Caco-2 (cell line): ENCODE data around the gene ARHGAP4. TPM values are rescaled to one million over a fixed set of nuclear protein-coding genes. Genes with fewer than 3 reads are reported as not detected.

Source experiments
- BruUV-seq: library from RNA; stranded (reverse); fragments of 400-500 nt; replicated peaks from 2 replicates; lab custom pipeline; 2021; lab: Mats Ljungman, UMichigan
- CTCF ChIA-PET: fragments of 300-600 bp; sonication (Branson Sonifier 250); formaldehyde crosslinking; loops from one replicate; lab custom pipeline; 2022; ENCODE audit warnings: antibody characterized with exemption; lab: Charles Lee
- POLR2A ChIA-PET: fragments of 300-600 bp; sonication (Branson Sonifier 250); formaldehyde crosslinking; loops from one replicate; lab custom pipeline; 2022; ENCODE audit warnings: antibody characterized with exemption; lab: Charles Lee
- DNase-seq, 2 experiments: peaks; one replicate each; pipeline versions ENCODE4 v3.0.0 to v3.0.0-alpha.2; 2020 to 2022
- H3K27me3 ChIP-seq: replicated peaks from 2 replicates; pipeline ENCODE4 v1.6.0; 2011; ENCODE audit warnings: low read length; ENCODE audit not compliant: control insufficient read depth, insufficient read depth
- H3K36me3 ChIP-seq: 2 replicates; pipeline ENCODE4 v1.5.1; 2011; ENCODE audit warnings: low read length; ENCODE audit not compliant: control insufficient read depth, insufficient read depth
- H3K4me1 ChIP-seq: fragments of 250-450 bp; sonication (Bioruptor Pico); 2 replicates; pipeline ENCODE4 v1.5.1; 2020; ENCODE audit warnings: mild to moderate bottlenecking
- H3K4me3 ChIP-seq: 2 replicates; pipeline ENCODE4 v1.5.1; 2011; ENCODE audit warnings: low read depth, mild to moderate bottlenecking, control low read depth, low read length
- H3K9me3 ChIP-seq: fragments of 250-450 bp; sonication (Bioruptor Pico); 2 replicates; pipeline ENCODE4 v1.5.1; 2020; ENCODE audit warnings: mild to moderate bottlenecking, moderate library complexity
- H3K27ac Mint-ChIP-seq: one replicate; pipeline ENCODE4 v1.8.0; 2022; ENCODE audit warnings: mixed read lengths; ENCODE audit not compliant: unreplicated experiment
- H3K27me3 Mint-ChIP-seq: one replicate; pipeline ENCODE4 v1.8.0; 2022; ENCODE audit warnings: mixed read lengths; ENCODE audit not compliant: insufficient read depth, unreplicated experiment
- H3K36me3 Mint-ChIP-seq: one replicate; pipeline ENCODE4 v1.8.0; 2022; ENCODE audit warnings: mild to moderate bottlenecking, mixed read lengths; ENCODE audit not compliant: insufficient read depth, unreplicated experiment
- H3K4me1 Mint-ChIP-seq: one replicate; pipeline ENCODE4 v1.8.0; 2022; ENCODE audit warnings: low read depth, mixed read lengths; ENCODE audit not compliant: unreplicated experiment
- H3K4me3 Mint-ChIP-seq: one replicate; pipeline ENCODE4 v1.8.0; 2022; ENCODE audit warnings: mild to moderate bottlenecking, moderate library complexity, mixed read lengths; ENCODE audit not compliant: unreplicated experiment
- H3K9me3 Mint-ChIP-seq: one replicate; pipeline ENCODE4 v1.8.0; 2022; ENCODE audit warnings: mixed read lengths; ENCODE audit not compliant: unreplicated experiment
- CTCF ChIP-seq, 2 experiments: fragments of 200-600 bp in 1 of 2; IDR thresholded peaks; 1 replicate in 1 of 2; 2 replicates in 1 of 2; pipeline versions ENCODE4 v1.5.1 to v1.8.0; 2011 to 2022; ENCODE audit warnings: antibody characterized with exemption in 1 of 2, control low read depth in 1 of 2, inconsistent platforms in 1 of 2, low read depth in 1 of 2, low read length in 1 of 2, mild to moderate bottlenecking in 1 of 2, moderate library complexity in 1 of 2; ENCODE audit not compliant: insufficient read depth in 1 of 2, severe bottlenecking in 1 of 2, unreplicated experiment in 1 of 2
- intact Hi-C: fragments of 100-400 bp; cut with micrococcal nuclease; formaldehyde crosslinking; loops from one replicate; pipeline ENCODE4 v1.10.0; 2022; ENCODE audit not compliant: unreplicated experiment
- total RNA-seq: library from RNA; stranded (reverse); gene quantifications from 2 replicates; pipeline ENCODE4 v1.2.3, GENCODE V29; 2022

The ARHGAP4 gene
- total RNA-seq, 1 experiment from 2014 or later, result 15.7 TPM

DNA sequence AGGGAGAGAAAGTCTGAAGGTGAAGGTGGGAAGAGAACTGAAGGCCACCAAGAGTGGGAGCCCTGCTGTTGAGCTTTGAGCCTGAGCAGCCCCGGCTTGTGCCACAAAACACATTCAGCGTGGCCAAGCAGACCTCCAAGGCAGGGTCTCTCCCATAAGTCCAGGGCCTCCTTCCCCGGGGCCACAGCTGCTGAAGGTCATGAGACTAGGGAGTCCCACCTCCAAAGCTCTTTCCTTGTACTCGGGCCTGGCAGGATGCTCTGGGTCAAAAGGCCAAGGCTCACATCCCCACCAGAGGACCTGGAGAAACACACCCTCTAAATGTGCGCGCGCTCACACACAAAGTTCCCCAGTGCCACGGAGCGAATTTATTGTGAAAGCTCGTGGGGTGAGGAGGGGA is 3.5 kb upstream of the ARHGAP4 start:
- no TSS peak for BruUV-seq
- CTCF ChIA-PET, result no interaction called here
- no peaks in the 10 kb centered on the region for H3K4me1 Mint-ChIP-seq
- no peak overlapping the region for H3K4me3 ChIP-seq
- no peaks in the 10 kb centered on the region for H3K36me3 ChIP-seq
- TF ChIP-seq CTCF (IDR thresholded peaks at IDR 0.05; ENCODE audit: insufficient read depth in 1 of 2, low read depth in 1 of 2, low read length in 1 of 2, severe bottlenecking in 1 of 2, unreplicated experiment in 1 of 2), result no peak
- H3K9me3 ChIP-seq, result no peaks in the 10 kb centered on the region
- no peaks in the 10 kb centered on the region for H3K27me3 ChIP-seq
- H3K9me3 Mint-ChIP-seq, result no peaks in the 10 kb centered on the region
- no peaks in the 10 kb centered on the region for H3K27me3 Mint-ChIP-seq
- no peak overlapping the region for H3K27ac Mint-ChIP-seq
- no peak overlapping the region for H3K4me3 Mint-ChIP-seq
- intact Hi-C loops, result loop anchor here (10.0 kb wide), 1 partner anchor 135 kb away; the partner anchor contains the start of genes IDH3G and SSR4
- H3K36me3 Mint-ChIP-seq, result peaks cover 36% of the 10 kb centered on the region
- DNase-seq, result no peak
- POLR2A ChIA-PET, result no interaction called here
- peaks cover 8% of the 10 kb centered on the region; the same call in 1 of the 2 replicates for H3K4me1 ChIP-seq

- Histone ChIP-seq H3K4me3 (no peak overlapping the region), H3K9me3 (no peaks in the 10 kb centered on the region), H3K27me3 (no peaks in the 10 kb centered on the region), H3K36me3 (no peaks in the 10 kb centered on the region), H3K4me1 (peaks cover 8% of the 10 kb centered on the region; the same call in 1 of the 2 replicates)
- peak overlapping the region; percentile 60 for H3K27ac Mint-ChIP-seq
- no peaks in the 10 kb centered on the region for H3K9me3 Mint-ChIP-seq
- no TSS peak for BruUV-seq
- peak overlapping the region; percentile 64 for H3K4me3 Mint-ChIP-seq
- no peak for TF ChIP-seq CTCF (IDR thresholded peaks at IDR 0.05; ENCODE audit: insufficient read depth in 1 of 2, low read depth in 1 of 2, low read length in 1 of 2, severe bottlenecking in 1 of 2, unreplicated experiment in 1 of 2)
- H3K36me3 Mint-ChIP-seq, result peaks cover 36% of the 10 kb centered on the region
- intact Hi-C loops, result loop anchor here (1.0 to 10.0 kb wide), 2 partner anchors 18 to 134 kb away; partner anchors contain the start of genes IDH3G and SSR4
- POLR2A ChIA-PET, result interaction anchor here (0.6 to 0.9 kb wide), 7 partner anchors 11 to 440 kb away, joined by 3 to 8 read pairs (median 3); partner anchors contain the start of genes HCFC1, IDH3G and SSR4
- CTCF ChIA-PET, result interaction anchor here (0.6 to 5.0 kb wide), 4 partner anchors 7 to 261 kb away, joined by 3 to 37 read pairs (median 4); no protein-coding TSS in a partner anchor
- no peak for DNase-seq
- no peaks in the 10 kb centered on the region for H3K4me1 Mint-ChIP-seq
- no peaks in the 10 kb centered on the region for H3K27me3 Mint-ChIP-seq
These were observed 2.8 kb upstream of the ARHGAP4 start for GRCh38 chrX:153928846-153929245.

DNA sequence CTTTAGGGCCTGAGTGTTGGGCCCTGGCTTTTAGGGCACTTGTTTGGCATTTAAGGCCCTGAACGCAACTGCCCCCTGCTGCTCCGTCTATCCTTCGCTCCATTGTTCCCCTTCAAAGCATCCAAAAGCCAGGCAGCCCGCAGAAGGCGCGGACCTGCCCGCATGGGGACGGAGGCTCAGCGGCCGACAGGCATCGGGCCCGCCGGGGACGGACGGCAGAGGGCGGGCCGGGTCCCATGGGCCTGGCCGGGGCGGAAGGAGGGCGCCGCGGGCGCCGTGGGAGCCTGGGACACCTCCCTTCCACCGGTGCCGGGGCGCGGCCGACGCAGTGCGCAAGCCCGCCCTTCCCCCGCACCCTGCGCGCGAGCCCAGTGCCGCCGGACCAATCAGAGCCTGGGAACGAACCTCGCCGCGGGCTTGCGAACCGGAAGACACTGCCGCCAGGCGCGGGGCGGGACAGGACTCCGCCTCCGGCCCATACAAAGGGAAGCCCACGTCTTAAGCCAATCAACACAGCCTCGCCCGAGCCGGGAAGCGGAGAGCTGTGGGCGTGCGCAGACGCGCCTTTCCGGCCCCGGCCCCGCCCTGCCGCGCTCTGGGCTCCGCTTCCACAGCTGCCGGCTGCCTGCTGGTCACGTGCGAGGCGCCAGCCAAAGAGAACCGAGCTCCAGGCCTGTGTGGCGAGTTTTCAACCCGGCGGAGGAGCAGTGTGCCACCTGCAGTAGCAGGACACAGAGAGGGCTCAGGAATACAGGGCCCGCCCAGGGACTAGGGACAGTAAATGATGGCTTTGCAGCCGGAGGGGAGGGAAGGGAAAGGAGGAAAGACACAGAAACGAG is 2.1 kb upstream of the ARHGAP4 start:
- H3K36me3 ChIP-seq, result no peaks in the 10 kb centered on the region
- peak overlapping the region; percentile 42 for H3K4me3 ChIP-seq
- H3K4me1 ChIP-seq, result peaks cover 8% of the 10 kb centered on the region; the same call in 1 of the 2 replicates
- Mint-ChIP-seq H3K27ac (peak overlapping the region; percentile 73), H3K27me3 (no peaks in the 10 kb centered on the region), H3K4me1 (no peaks in the 10 kb centered on the region), H3K4me3 (peak overlapping the region; percentile 64), H3K9me3 (no peaks in the 10 kb centered on the region), H3K36me3 (peaks cover 36% of the 10 kb centered on the region)
- BruUV-seq, result no TSS peak
- CTCF ChIA-PET, result interaction anchor here (0.6 to 5.0 kb wide), 4 partner anchors 8 to 260 kb away, joined by 3 to 37 read pairs (median 4); no protein-coding TSS in a partner anchor
- no peaks in the 10 kb centered on the region for H3K27me3 ChIP-seq
- POLR2A ChIA-PET, result interaction anchor here (0.5 to 0.9 kb wide), 8 partner anchors 8 to 441 kb away, joined by 3 to 8 read pairs (median 3); partner anchors contain the start of genes HCFC1, IDH3G and SSR4
- intact Hi-C loops, result loop anchor here (1.0 to 10.0 kb wide), 2 partner anchors 19 to 133 kb away; partner anchors contain the start of genes IDH3G and SSR4
- no peaks in the 10 kb centered on the region for H3K9me3 ChIP-seq
- DNase-seq, result peak; percentile 95
- peak in 1 of 2 experiments; percentile 4 for TF ChIP-seq CTCF (IDR thresholded peaks at IDR 0.05; ENCODE audit: insufficient read depth in 1 of 2, low read depth in 1 of 2, low read length in 1 of 2, severe bottlenecking in 1 of 2, unreplicated experiment in 1 of 2)
